ENCODE data around the gene GFOD1. TPM values are rescaled to one million over a fixed set of nuclear protein-coding genes. Genes with fewer than 3 reads are reported as not detected.

The GFOD1 gene
- total and polyA plus RNA-seq, 4 donors: 2.6 to 16.8 (median 5.0) TPM

DNA sequence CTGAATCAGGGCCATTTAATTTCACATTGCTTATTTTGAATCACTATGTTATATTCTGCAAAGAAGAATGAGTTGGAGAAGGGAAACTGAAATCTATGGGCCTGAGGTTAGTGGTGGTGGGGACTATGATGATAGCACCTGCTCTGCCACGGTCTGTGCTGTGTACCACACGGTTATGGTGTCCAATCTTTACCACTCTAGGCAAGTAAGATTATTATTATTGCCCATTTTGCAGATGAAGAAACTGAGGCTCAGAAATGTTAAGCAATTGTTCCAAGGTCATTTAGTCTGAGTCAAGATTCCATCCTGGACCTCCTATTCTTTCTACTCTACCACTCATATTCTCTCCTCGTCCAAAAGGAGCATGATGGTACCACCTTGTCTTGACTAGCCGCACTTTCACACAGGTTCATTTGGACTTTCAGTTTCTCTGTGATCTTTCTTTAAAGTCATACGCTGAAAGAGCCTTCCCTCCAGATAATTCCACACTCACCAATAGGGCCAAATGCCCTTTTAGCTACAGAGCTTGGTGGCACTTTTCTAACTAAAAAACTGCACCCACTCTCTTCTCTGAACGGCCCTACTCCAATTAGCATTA is 56.2 kb downstream of the GFOD1 start:
- no peak overlapping the region for H3K4me3 ChIP-seq (ENCODE audit: low read depth in 1 of 3, low read length in 3 of 3)
- H3K27ac ChIP-seq (ENCODE audit: low read depth in 1 of 2, low read length in 2 of 2): no peak overlapping the region
- H3K4me1 ChIP-seq (ENCODE audit: control insufficient read depth in 4 of 4, insufficient read depth in 4 of 4, low read length in 3 of 4): peaks cover 0 to 18% (median 8%) of the 10 kb centered on the region in 4 donors
- H3K36me3 ChIP-seq (ENCODE audit: control insufficient read depth in 4 of 4, insufficient read depth in 3 of 4, low read depth in 1 of 4, low read length in 3 of 4): peaks cover 0 to 2% (median 0%) of the 10 kb centered on the region in 4 donors
- 88% methylated on average over 6 of the region's 6 CpGs for WGBS
- H3K9me3 ChIP-seq (ENCODE audit: control insufficient read depth in 4 of 4, low read length in 3 of 4): no peaks in the 10 kb centered on the region
- H3K27me3 ChIP-seq (ENCODE audit: control insufficient read depth in 4 of 4, insufficient read depth in 4 of 4, low read length in 3 of 4): no peaks in the 10 kb centered on the region
- TF ChIP-seq NR2F2 (IDR thresholded peaks at IDR 0.05): no peak
- TF ChIP-seq GABPA (IDR thresholded peaks at IDR 0.05 in 1 of 2, conservative IDR thresholded peaks at IDR 0.05 in 1 of 2): no peak
- TF ChIP-seq YY1 (IDR thresholded peaks at IDR 0.05): no peak
- TF ChIP-seq, protein P1, sequence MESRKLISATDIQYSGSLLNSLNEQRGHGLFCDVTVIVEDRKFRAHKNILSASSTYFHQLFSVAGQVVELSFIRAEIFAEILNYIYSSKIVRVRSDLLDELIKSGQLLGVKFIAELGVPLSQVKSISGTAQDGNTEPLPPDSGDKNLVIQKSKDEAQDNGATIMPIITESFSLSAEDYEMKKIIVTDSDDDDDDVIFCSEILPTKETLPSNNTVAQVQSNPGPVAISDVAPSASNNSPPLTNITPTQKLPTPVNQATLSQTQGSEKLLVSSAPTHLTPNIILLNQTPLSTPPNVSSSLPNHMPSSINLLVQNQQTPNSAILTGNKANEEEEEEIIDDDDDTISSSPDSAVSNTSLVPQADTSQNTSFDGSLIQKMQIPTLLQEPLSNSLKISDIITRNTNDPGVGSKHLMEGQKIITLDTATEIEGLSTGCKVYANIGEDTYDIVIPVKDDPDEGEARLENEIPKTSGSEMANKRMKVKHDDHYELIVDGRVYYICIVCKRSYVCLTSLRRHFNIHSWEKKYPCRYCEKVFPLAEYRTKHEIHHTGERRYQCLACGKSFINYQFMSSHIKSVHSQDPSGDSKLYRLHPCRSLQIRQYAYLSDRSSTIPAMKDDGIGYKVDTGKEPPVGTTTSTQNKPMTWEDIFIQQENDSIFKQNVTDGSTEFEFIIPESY (IDR thresholded peaks at IDR 0.05): no peak
- TF ChIP-seq FOXA1 (IDR thresholded peaks at IDR 0.05): no peak
- no peak for TF ChIP-seq EGR1 (IDR thresholded peaks at IDR 0.05; ENCODE audit: low read depth in 2 of 2)
- no peak for TF ChIP-seq RXRA (IDR thresholded peaks at IDR 0.05)
- TF ChIP-seq TAF1 (conservative IDR thresholded peaks at IDR 0.05): no peak
- TF ChIP-seq RAD21 (IDR thresholded peaks at IDR 0.05): no peak
- no peak for TF ChIP-seq HNF4A (conservative IDR thresholded peaks at IDR 0.05)
- no peak for TF ChIP-seq HNF4G (IDR thresholded peaks at IDR 0.05)
- H3K9ac ChIP-seq (ENCODE audit: low read depth in 1 of 2, low read length in 2 of 2): no peak overlapping the region
- no peak for DNase-seq (ENCODE audit: low spot score)

DNA sequence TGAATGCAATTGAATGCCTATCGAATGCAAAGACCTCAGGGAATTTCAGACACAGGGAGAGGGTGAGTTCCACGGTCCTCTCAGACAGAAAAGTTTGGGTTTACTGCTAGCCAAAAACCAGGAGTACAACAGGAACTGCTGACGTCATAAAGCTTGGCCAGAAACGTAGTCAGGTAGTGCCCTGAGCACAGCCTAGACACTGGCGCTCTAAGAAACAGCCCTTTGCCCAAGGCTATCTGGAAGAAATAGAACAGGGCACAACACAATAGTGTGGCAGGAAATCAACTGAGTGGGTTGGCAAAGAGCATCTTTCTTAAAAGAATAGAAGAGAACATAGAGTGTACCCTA is 58.0 kb downstream of the GFOD1 start:
- Histone ChIP-seq H3K36me3 (ENCODE audit: control insufficient read depth in 4 of 4, insufficient read depth in 3 of 4, low read depth in 1 of 4, low read length in 3 of 4) (peaks cover 0 to 2% (median 0%) of the 10 kb centered on the region in 4 donors), H3K9me3 (ENCODE audit: control insufficient read depth in 4 of 4, low read length in 3 of 4) (no peaks in the 10 kb centered on the region), H3K27ac (ENCODE audit: low read depth in 1 of 2, low read length in 2 of 2) (no peak overlapping the region), H3K4me1 (ENCODE audit: control insufficient read depth in 4 of 4, insufficient read depth in 4 of 4, low read length in 3 of 4) (peaks cover 0 to 23% (median 4%) of the 10 kb centered on the region in 4 donors), H3K9ac (ENCODE audit: low read depth in 1 of 2, low read length in 2 of 2) (no peak overlapping the region), H3K4me3 (ENCODE audit: low read depth in 1 of 3, low read length in 3 of 3) (no peak overlapping the region), H3K27me3 (ENCODE audit: control insufficient read depth in 4 of 4, insufficient read depth in 4 of 4, low read length in 3 of 4) (no peaks in the 10 kb centered on the region)
- DNase-seq (ENCODE audit: low spot score): no peak
- WGBS: 72% methylated on average over 5 of the region's 5 CpGs
- TF ChIP-seq, protein P2, sequence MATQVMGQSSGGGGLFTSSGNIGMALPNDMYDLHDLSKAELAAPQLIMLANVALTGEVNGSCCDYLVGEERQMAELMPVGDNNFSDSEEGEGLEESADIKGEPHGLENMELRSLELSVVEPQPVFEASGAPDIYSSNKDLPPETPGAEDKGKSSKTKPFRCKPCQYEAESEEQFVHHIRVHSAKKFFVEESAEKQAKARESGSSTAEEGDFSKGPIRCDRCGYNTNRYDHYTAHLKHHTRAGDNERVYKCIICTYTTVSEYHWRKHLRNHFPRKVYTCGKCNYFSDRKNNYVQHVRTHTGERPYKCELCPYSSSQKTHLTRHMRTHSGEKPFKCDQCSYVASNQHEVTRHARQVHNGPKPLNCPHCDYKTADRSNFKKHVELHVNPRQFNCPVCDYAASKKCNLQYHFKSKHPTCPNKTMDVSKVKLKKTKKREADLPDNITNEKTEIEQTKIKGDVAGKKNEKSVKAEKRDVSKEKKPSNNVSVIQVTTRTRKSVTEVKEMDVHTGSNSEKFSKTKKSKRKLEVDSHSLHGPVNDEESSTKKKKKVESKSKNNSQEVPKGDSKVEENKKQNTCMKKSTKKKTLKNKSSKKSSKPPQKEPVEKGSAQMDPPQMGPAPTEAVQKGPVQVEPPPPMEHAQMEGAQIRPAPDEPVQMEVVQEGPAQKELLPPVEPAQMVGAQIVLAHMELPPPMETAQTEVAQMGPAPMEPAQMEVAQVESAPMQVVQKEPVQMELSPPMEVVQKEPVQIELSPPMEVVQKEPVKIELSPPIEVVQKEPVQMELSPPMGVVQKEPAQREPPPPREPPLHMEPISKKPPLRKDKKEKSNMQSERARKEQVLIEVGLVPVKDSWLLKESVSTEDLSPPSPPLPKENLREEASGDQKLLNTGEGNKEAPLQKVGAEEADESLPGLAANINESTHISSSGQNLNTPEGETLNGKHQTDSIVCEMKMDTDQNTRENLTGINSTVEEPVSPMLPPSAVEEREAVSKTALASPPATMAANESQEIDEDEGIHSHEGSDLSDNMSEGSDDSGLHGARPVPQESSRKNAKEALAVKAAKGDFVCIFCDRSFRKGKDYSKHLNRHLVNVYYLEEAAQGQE (IDR thresholded peaks at IDR 0.05): no peak
- no peak for TF ChIP-seq FOXA1 (IDR thresholded peaks at IDR 0.05)
- TF ChIP-seq HNF4G (IDR thresholded peaks at IDR 0.05): no peak
- TF ChIP-seq, protein P3, sequence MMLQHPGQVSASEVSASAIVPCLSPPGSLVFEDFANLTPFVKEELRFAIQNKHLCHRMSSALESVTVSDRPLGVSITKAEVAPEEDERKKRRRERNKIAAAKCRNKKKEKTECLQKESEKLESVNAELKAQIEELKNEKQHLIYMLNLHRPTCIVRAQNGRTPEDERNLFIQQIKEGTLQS (IDR thresholded peaks at IDR 0.05): no peak
- no peak for TF ChIP-seq EGR1 (IDR thresholded peaks at IDR 0.05; ENCODE audit: low read depth in 2 of 2)
- no peak for TF ChIP-seq RXRA (IDR thresholded peaks at IDR 0.05)
- no peak for TF ChIP-seq JUND (IDR thresholded peaks at IDR 0.05)
- no peak for TF ChIP-seq SP1 (IDR thresholded peaks at IDR 0.05)
- TF ChIP-seq, protein P1 (IDR thresholded peaks at IDR 0.05): no peak
- TF ChIP-seq, protein P4, sequence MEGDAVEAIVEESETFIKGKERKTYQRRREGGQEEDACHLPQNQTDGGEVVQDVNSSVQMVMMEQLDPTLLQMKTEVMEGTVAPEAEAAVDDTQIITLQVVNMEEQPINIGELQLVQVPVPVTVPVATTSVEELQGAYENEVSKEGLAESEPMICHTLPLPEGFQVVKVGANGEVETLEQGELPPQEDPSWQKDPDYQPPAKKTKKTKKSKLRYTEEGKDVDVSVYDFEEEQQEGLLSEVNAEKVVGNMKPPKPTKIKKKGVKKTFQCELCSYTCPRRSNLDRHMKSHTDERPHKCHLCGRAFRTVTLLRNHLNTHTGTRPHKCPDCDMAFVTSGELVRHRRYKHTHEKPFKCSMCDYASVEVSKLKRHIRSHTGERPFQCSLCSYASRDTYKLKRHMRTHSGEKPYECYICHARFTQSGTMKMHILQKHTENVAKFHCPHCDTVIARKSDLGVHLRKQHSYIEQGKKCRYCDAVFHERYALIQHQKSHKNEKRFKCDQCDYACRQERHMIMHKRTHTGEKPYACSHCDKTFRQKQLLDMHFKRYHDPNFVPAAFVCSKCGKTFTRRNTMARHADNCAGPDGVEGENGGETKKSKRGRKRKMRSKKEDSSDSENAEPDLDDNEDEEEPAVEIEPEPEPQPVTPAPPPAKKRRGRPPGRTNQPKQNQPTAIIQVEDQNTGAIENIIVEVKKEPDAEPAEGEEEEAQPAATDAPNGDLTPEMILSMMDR (IDR thresholded peaks at IDR 0.05; ENCODE audit: low read depth, low read length, missing input control): no peak
- no peak for TF ChIP-seq RAD21 (IDR thresholded peaks at IDR 0.05)
- TF ChIP-seq YY1 (IDR thresholded peaks at IDR 0.05): no peak
- TF ChIP-seq HNF4A (conservative IDR thresholded peaks at IDR 0.05): no peak
- TF ChIP-seq, protein P5, sequence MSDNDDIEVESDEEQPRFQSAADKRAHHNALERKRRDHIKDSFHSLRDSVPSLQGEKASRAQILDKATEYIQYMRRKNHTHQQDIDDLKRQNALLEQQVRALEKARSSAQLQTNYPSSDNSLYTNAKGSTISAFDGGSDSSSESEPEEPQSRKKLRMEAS (IDR thresholded peaks at IDR 0.05): no peak
- no peak for TF ChIP-seq NR2F2 (IDR thresholded peaks at IDR 0.05)
- TF ChIP-seq GABPA (IDR thresholded peaks at IDR 0.05 in 1 of 2, conservative IDR thresholded peaks at IDR 0.05 in 1 of 2): no peak
